ENCODE results near the gene NSUN3. TPM values are rescaled to one million over a fixed set of nuclear protein-coding genes. Genes with fewer than 3 reads are reported as not detected.

Gene NSUN3
- total RNA-seq, 2 experiments from 2014 or later = 10.4 to 13.5 TPM

DNA sequence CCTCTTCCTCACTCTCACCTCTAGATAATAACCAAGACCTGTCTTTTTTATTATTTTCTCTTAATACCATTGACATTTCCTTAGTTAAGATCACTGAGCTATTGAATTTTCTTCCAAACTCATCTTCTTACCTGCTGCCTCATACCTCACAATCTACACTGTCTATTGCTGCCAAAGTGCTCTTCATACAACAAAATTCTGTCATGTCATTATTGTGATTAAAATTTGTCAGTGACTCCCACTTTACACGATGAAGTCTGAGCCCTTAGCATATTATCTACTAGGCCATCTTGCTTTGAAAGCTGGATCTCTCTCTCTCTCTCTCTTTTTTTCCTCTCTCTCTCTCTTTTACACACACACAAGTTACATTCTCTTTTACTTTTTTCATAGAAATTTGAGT lies 73.3 kb downstream of the NSUN3 start:
- Histone ChIP-seq H3K79me2 (ENCODE audit: insufficient read depth, low read depth, low read length) (no peaks in the 10 kb centered on the region), H3K4me1 (ENCODE audit: insufficient read depth, low read length, poor library complexity, severe bottlenecking) (no peaks in the 10 kb centered on the region), H2AFZ (ENCODE audit: low read length) (no peak overlapping the region), H3K9me3 (ENCODE audit: low read length) (no peaks in the 10 kb centered on the region), H3K9me2 (ENCODE audit: insufficient read depth, low read length) (no peaks in the 10 kb centered on the region), H4K20me1 (ENCODE audit: insufficient read depth, low read length) (no peaks in the 10 kb centered on the region), H3K27ac (ENCODE audit: low read depth, low read length, poor library complexity, severe bottlenecking) (no peak overlapping the region), H3K4me2 (ENCODE audit: low read length) (no peak overlapping the region), H3K36me3 (ENCODE audit: insufficient read depth, low read length) (no peaks in the 10 kb centered on the region), H3K4me3 (ENCODE audit: low read depth, low read length, poor library complexity, severe bottlenecking) (no peak overlapping the region)
- TF ChIP-seq EZH2phosphoT487 (IDR thresholded peaks at IDR 0.05; ENCODE audit: borderline replicate concordance, low read depth, low read length) = no peak
- TF ChIP-seq, protein P1, sequence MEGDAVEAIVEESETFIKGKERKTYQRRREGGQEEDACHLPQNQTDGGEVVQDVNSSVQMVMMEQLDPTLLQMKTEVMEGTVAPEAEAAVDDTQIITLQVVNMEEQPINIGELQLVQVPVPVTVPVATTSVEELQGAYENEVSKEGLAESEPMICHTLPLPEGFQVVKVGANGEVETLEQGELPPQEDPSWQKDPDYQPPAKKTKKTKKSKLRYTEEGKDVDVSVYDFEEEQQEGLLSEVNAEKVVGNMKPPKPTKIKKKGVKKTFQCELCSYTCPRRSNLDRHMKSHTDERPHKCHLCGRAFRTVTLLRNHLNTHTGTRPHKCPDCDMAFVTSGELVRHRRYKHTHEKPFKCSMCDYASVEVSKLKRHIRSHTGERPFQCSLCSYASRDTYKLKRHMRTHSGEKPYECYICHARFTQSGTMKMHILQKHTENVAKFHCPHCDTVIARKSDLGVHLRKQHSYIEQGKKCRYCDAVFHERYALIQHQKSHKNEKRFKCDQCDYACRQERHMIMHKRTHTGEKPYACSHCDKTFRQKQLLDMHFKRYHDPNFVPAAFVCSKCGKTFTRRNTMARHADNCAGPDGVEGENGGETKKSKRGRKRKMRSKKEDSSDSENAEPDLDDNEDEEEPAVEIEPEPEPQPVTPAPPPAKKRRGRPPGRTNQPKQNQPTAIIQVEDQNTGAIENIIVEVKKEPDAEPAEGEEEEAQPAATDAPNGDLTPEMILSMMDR (conservative IDR thresholded peaks at IDR 0.05; ENCODE audit: low read length) = no peak
- intact Hi-C loops (cut with micrococcal nuclease; ENCODE audit: unreplicated experiment) = no loop called here
- no peak for DNase-seq (ENCODE audit: low spot score)
- POLR2A ChIA-PET = interaction anchor here (0.6 kb wide), 1 partner anchor 173 kb away, joined by 3 read pairs; no protein-coding TSS in a partner anchor
- CTCF ChIA-PET (ENCODE audit: unreplicated experiment) = no interaction called here
- no TSS peak for BruUV-seq (replicated peaks)

DNA sequence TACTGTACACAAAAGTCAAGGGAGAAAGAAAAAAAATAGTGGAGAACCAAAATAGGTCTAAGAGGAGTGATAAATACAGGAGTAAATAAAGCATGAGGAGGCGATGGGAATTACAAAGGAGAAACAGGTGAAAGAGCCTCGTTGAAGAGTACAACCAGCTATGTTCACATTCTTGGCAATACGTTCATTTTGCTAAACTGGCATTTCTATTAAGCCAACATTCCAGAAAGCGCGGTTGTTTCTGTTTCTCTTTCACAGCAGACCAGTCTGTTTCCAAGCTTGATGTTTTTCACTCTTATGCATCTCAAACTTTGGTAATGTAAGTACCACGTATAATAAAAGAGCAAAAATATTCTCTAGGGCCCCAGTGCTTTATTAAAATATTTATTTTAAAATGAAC lies 74.5 kb downstream of the NSUN3 start:
- Histone ChIP-seq H3K4me2 (ENCODE audit: low read length) (no peak overlapping the region), H3K4me3 (ENCODE audit: low read depth, low read length, poor library complexity, severe bottlenecking) (no peak overlapping the region), H3K27ac (ENCODE audit: low read depth, low read length, poor library complexity, severe bottlenecking) (no peak overlapping the region), H3K4me1 (ENCODE audit: insufficient read depth, low read length, poor library complexity, severe bottlenecking) (no peaks in the 10 kb centered on the region), H3K9me3 (ENCODE audit: low read length) (no peaks in the 10 kb centered on the region), H3K36me3 (ENCODE audit: insufficient read depth, low read length) (no peaks in the 10 kb centered on the region), H4K20me1 (ENCODE audit: insufficient read depth, low read length) (no peaks in the 10 kb centered on the region), H3K79me2 (ENCODE audit: insufficient read depth, low read depth, low read length) (no peaks in the 10 kb centered on the region), H3K9me2 (ENCODE audit: insufficient read depth, low read length) (no peaks in the 10 kb centered on the region), H2AFZ (ENCODE audit: low read length) (no peak overlapping the region)
- POLR2A ChIA-PET = interaction anchor here (0.7 kb wide), 1 partner anchor 74 kb away, joined by 3 read pairs; no protein-coding TSS in a partner anchor
- intact Hi-C loops (cut with micrococcal nuclease; ENCODE audit: unreplicated experiment) = no loop called here
- no peak for TF ChIP-seq EZH2phosphoT487 (IDR thresholded peaks at IDR 0.05; ENCODE audit: borderline replicate concordance, low read depth, low read length)
- TF ChIP-seq, protein P1 (conservative IDR thresholded peaks at IDR 0.05; ENCODE audit: low read length) = no peak
- BruUV-seq (replicated peaks) = no TSS peak
- CTCF ChIA-PET (ENCODE audit: unreplicated experiment) = no interaction called here
- DNase-seq (ENCODE audit: low spot score) = no peak

DNA sequence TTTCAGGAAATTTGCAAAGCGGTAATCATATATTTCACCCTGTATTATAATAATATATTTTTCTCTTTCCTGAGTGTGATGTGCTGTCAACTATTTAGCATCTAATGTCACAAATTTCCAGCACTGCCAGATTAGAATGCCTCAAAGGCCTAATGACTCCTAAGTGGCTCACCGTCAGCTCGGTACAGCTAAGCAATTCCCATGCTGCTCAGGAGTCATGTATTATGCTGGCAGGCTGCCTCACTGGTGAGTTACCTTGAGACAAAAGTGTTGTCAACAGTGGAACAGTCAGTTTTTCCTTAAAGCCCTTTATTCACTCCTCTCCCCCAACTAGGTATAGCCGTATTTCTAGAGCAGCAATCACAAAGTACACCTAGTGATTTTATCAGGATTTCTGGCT lies 83.6 kb downstream of the NSUN3 start:
- ChIA-PET POLR2A (no interaction called here), CTCF (ENCODE audit: unreplicated experiment) (no interaction called here)
- no peaks in the 10 kb centered on the region for H3K36me3 ChIP-seq (ENCODE audit: insufficient read depth, low read length)
- H3K9me3 ChIP-seq (ENCODE audit: low read length) = no peaks in the 10 kb centered on the region
- BruUV-seq (replicated peaks) = no TSS peak
- intact Hi-C loops (cut with micrococcal nuclease; ENCODE audit: unreplicated experiment) = no loop called here
- H3K4me1 ChIP-seq (ENCODE audit: insufficient read depth, low read length, poor library complexity, severe bottlenecking) = no peaks in the 10 kb centered on the region
- H3K4me3 ChIP-seq (ENCODE audit: low read depth, low read length, poor library complexity, severe bottlenecking) = no peak overlapping the region
- H3K27ac ChIP-seq (ENCODE audit: low read depth, low read length, poor library complexity, severe bottlenecking) = no peak overlapping the region
- H3K79me2 ChIP-seq (ENCODE audit: insufficient read depth, low read depth, low read length) = no peaks in the 10 kb centered on the region
- no peak overlapping the region for H2AFZ ChIP-seq (ENCODE audit: low read length)
- no peaks in the 10 kb centered on the region for H4K20me1 ChIP-seq (ENCODE audit: insufficient read depth, low read length)
- no peaks in the 10 kb centered on the region for H3K9me2 ChIP-seq (ENCODE audit: insufficient read depth, low read length)
- H3K4me2 ChIP-seq (ENCODE audit: low read length) = no peak overlapping the region
- no peak for DNase-seq (ENCODE audit: low spot score)
- no peak for TF ChIP-seq EZH2phosphoT487 (IDR thresholded peaks at IDR 0.05; ENCODE audit: borderline replicate concordance, low read depth, low read length)
- TF ChIP-seq, protein P1 (conservative IDR thresholded peaks at IDR 0.05; ENCODE audit: low read length) = no peak
